Myometrial cell (primary cell): ENCODE data around the gene FLACC1. TPM values are rescaled to one million over a fixed set of nuclear protein-coding genes. Genes with fewer than 3 reads are reported as not detected.

Experiments used
- total RNA-seq: library from RNA; depleted of rRNA; stranded (reverse); fragments of >200 nt; gene quantifications from 2 replicates; pipeline ENCODE4 v1.2.3, GENCODE V29; 2015

FLACC1 gene
- total RNA-seq: 0.35 TPM in 1 of 2 replicates, not detected in the other

DNA sequence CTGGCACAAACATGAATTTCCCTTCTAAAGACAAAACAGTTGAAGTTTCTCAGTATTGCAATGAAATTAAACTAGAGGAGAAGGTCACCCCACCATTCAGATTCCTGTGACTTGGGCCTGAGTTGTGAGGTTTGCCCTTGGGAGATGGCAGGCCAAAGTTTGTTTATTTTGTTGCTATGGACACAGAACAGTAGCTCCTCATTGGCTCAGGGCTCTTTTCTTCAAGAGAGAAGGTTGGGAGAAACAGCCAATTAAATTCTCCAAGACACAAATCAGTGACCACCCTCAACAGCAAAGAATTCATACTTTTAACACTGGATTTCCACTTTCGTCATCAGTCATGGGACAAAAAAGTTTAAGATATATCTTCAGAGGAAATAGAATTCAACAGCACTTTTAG lies at the start of gene FLACC1:
Gene FLACC1, minus strand, starts transcription at position 125 of the 400 bp plus-strand sequence. CDS start 5,941 bp downstream, outside the sequence.

GRCh38 chr2:201260302-201260800 lies 96.8 kb downstream of the FLACC1 start, which contains the start of gene CASP8:
Gene CASP8, plus strand, starts transcription at chr2:201260536. Its CDS starts 5,951 bp downstream, at chr2:201266487.

Other genes starting within 250 kb of the FLACC1 start
- 44.1 and 59.7 TPM in 2 replicates for gene CFLAR, start 241.2 kb downstream of the FLACC1 start, total RNA-seq
- 2.9 and 4.1 TPM in 2 replicates for gene CASP10, start 174.2 kb downstream of the FLACC1 start, total RNA-seq
- gene CASP8, start 96.8 kb downstream of the FLACC1 start, total RNA-seq: 15.6 and 27.6 TPM in 2 replicates
- gene TRAK2, start 94.1 kb upstream of the FLACC1 start, total RNA-seq: 37.8 and 40.1 TPM in 2 replicates
- gene STRADB, start 94.4 kb upstream of the FLACC1 start, total RNA-seq: 67.2 and 86.5 TPM in 2 replicates